Endothelial cell (in vitro differentiated cells): ENCODE data around the gene CCDC106. TPM values are rescaled to one million over a fixed set of nuclear protein-coding genes. Genes with fewer than 3 reads are reported as not detected.

Source experiments
- DNase-seq: peaks from one replicate; pipeline ENCODE4 v3.0.0; 2021; ENCODE audit warnings: low spot score
- H3K27ac Mint-ChIP-seq: one replicate; pipeline ENCODE4 v1.8.0; 2021; ENCODE audit warnings: mixed read lengths, inconsistent platforms; ENCODE audit not compliant: unreplicated experiment
- H3K27me3 Mint-ChIP-seq: one replicate; pipeline ENCODE4 v1.8.0; 2021; ENCODE audit warnings: mild to moderate bottlenecking, moderate library complexity, mixed read lengths, inconsistent platforms; ENCODE audit not compliant: unreplicated experiment
- H3K36me3 Mint-ChIP-seq: one replicate; pipeline ENCODE4 v1.8.0; 2021; ENCODE audit warnings: mild to moderate bottlenecking, low read depth, mixed read lengths, inconsistent platforms; ENCODE audit not compliant: unreplicated experiment
- H3K4me1 Mint-ChIP-seq: one replicate; pipeline ENCODE4 v1.8.0; 2021; ENCODE audit warnings: mild to moderate bottlenecking, mixed read lengths, inconsistent platforms; ENCODE audit not compliant: unreplicated experiment
- H3K4me3 Mint-ChIP-seq: one replicate; pipeline ENCODE4 v1.8.0; 2021; ENCODE audit warnings: mild to moderate bottlenecking, mixed read lengths, inconsistent platforms; ENCODE audit not compliant: unreplicated experiment
- H3K9me3 Mint-ChIP-seq: one replicate; pipeline ENCODE4 v1.8.0; 2021; ENCODE audit warnings: mixed read lengths, inconsistent platforms; ENCODE audit not compliant: unreplicated experiment
- total RNA-seq: library from RNA; stranded (reverse); fragmentation: NEBNext Ultra II Directional; extraction: Animal tissue kit (Norgen Biotek cat#: 25700); gene quantifications from one replicate; pipeline ENCODE4 v1.2.1, GENCODE V29; 2021; ENCODE audit not compliant: unreplicated experiment
- TF ChIP-seq, protein P1 (sequence below): fragments of 200-600 bp; sonication (generic); IDR thresholded peaks from one replicate; pipeline ENCODE4 v1.5.0; 2021; ENCODE audit warnings: antibody characterized with exemption; ENCODE audit not compliant: unreplicated experiment

The CCDC106 gene
- total RNA-seq, 1 donor from 2014 or later, result 20.1 TPM

DNA sequence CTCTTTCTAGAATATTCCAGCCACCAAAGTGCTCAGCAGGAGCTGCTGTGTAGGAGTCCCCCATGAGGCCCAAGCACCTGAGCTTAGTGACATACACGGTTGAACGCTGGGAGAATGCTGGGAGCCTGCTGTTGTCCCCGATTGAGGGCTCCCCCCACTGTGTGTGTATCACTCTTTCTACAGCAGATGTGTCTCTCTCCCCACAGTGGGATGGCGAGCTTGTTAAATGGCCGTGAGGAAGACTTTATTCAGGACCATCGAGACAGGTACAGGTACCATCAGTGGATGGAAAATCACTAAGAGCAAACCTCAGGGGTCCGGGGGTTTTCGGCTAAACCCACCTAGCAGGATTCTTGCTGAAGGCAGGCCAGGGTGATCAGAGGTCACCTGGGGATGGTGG is 49.7 kb downstream of the CCDC106 start:
- TF ChIP-seq, protein P1, sequence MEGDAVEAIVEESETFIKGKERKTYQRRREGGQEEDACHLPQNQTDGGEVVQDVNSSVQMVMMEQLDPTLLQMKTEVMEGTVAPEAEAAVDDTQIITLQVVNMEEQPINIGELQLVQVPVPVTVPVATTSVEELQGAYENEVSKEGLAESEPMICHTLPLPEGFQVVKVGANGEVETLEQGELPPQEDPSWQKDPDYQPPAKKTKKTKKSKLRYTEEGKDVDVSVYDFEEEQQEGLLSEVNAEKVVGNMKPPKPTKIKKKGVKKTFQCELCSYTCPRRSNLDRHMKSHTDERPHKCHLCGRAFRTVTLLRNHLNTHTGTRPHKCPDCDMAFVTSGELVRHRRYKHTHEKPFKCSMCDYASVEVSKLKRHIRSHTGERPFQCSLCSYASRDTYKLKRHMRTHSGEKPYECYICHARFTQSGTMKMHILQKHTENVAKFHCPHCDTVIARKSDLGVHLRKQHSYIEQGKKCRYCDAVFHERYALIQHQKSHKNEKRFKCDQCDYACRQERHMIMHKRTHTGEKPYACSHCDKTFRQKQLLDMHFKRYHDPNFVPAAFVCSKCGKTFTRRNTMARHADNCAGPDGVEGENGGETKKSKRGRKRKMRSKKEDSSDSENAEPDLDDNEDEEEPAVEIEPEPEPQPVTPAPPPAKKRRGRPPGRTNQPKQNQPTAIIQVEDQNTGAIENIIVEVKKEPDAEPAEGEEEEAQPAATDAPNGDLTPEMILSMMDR, result no peak
- Mint-ChIP-seq H3K4me3 (no peak overlapping the region), H3K36me3 (peaks cover 40% of the 10 kb centered on the region), H3K27me3 (peaks cover 12% of the 10 kb centered on the region), H3K9me3 (no peaks in the 10 kb centered on the region), H3K4me1 (no peaks in the 10 kb centered on the region), H3K27ac (no peak overlapping the region)
- no peak for DNase-seq

DNA sequence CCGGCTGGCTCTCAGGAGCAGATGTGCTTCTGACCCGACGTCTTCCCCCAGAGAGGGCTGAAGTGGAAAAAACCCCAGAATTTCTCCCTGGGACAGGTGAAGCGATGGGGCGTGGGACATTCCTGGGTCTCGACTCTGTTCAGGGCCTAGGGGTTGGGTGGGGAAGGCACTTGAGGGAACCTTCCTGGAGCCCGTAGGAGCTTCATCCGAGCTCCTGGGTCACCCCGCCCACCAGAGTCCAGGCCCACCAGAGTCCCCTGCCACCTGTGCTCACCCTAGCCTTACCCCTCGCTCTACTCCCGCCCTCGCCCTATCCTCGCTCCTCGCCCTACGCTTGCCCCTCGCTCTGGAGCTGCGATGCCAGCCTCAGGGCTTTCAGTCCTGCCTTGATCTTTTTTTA is 50.2 kb downstream of the CCDC106 start:
- DNase-seq, result no peak
- Mint-ChIP-seq H3K27ac (peak overlapping the region; percentile 37), H3K36me3 (peaks cover 40% of the 10 kb centered on the region)

DNA sequence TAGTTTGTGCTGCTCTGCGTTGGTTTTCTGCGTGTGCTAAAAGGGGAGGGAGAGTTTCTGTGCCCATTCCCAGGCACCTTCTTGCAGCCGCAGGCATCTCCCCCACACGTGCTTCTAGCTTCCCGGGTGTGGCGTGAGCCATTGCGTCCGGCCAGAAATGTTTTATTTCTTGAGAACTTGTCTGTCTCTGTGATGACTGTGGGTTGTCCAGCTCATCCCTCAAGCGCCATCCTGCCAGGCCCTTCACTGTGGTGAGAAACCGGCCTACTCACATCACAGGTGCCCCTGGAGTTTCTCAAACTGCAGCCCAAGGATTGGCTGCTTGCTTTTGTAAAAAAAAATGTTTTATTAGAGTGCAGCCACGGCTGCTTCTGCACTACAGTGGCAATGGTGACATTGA is 51.2 kb downstream of the CCDC106 start:
- Mint-ChIP-seq H3K36me3 (peaks cover 44% of the 10 kb centered on the region), H3K27ac (no peak overlapping the region), H3K4me3 (peak overlapping the region; percentile 42), H3K27me3 (peaks cover 13% of the 10 kb centered on the region), H3K9me3 (no peaks in the 10 kb centered on the region), H3K4me1 (no peaks in the 10 kb centered on the region)
- DNase-seq, result no peak
- TF ChIP-seq, protein P1, result no peak

More for the DNA sequence above, 50.2 kb downstream of the CCDC106 start:
- TF ChIP-seq, protein P1, result no peak
- Mint-ChIP-seq H3K4me1 (no peaks in the 10 kb centered on the region), H3K4me3 (peak overlapping the region; percentile 80), H3K27me3 (peaks cover 12% of the 10 kb centered on the region), H3K9me3 (no peaks in the 10 kb centered on the region)

DNA sequence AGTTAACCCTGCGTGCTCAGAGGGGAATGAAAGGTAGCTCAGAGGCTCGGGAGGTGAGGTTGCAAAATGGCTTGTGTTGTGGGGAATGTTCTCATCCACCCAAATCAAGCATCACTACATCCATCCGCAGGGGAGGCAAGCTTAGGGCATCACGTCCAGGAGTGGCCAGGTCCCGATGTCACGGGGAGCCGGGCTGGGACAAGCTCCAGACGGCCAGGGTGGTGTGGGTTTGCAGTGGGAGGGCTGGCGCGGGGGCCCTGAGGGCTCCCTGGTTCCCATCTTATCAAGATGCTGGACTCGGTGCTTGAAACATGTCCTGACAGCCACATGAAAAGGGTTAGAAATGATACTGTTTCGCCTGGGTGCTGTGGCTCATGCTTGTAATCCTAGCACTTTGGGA is 52.8 kb downstream of the CCDC106 start:
- Mint-ChIP-seq H3K4me3 (no peak overlapping the region), H3K9me3 (no peaks in the 10 kb centered on the region), H3K27ac (peak overlapping the region; percentile 30), H3K27me3 (peaks cover 20% of the 10 kb centered on the region), H3K4me1 (no peaks in the 10 kb centered on the region), H3K36me3 (peaks cover 55% of the 10 kb centered on the region)
- DNase-seq, result no peak
- TF ChIP-seq, protein P1, result no peak

DNA sequence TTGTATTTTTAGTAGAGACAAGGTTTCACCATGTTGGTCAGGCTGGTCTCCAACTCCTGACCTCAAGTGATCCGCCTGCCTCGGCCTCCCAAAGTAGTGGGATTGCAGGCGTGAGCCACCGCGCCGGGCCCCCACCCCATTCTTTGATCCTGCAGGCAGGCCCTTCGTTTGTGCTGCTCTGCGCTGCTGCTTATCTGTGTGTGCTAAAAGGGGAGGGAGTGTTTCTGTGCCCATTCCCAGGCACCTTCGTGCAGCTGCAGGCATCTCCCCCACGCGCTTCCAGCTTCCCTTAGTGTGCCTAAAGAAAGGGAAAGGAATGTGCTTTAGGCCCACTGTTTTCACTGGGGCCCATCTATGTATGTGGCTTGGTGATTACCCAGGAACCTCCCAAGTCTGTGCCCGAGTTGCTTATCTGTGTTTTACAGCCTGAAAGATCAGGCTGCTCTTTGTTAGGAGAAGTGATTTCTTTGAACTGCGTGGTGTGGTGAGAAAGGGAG is 54.2 kb downstream of the CCDC106 start:
- Mint-ChIP-seq H3K9me3 (no peaks in the 10 kb centered on the region), H3K4me1 (no peaks in the 10 kb centered on the region), H3K27me3 (peaks cover 20% of the 10 kb centered on the region), H3K4me3 (no peak overlapping the region), H3K27ac (no peak overlapping the region), H3K36me3 (peaks cover 53% of the 10 kb centered on the region)
- TF ChIP-seq, protein P1, result no peak
- no peak for DNase-seq

Other genes with a start within 250 kb of the CCDC106 start
- 56.2 TPM for gene UBE2S, start 240.4 kb upstream of the CCDC106 start, total RNA-seq
- not detected for gene SHISA7, start 204.9 kb upstream of the CCDC106 start, total RNA-seq
- gene ISOC2, start 186.6 kb upstream of the CCDC106 start, total RNA-seq, result 20.2 TPM
- gene C19orf85, start 183.5 kb upstream of the CCDC106 start, total RNA-seq, result not detected
- gene ZNF628, start 171.6 kb upstream of the CCDC106 start, total RNA-seq, result 8.7 TPM
- 37.7 TPM for gene NAT14, start 163.0 kb upstream of the CCDC106 start, total RNA-seq
- 0.95 TPM for gene SSC5D, start 159.8 kb upstream of the CCDC106 start, total RNA-seq
- 0.69 TPM for gene SBK2, start 111.1 kb upstream of the CCDC106 start, total RNA-seq
- 3.6 TPM for gene SBK3, start 102.7 kb upstream of the CCDC106 start, total RNA-seq
- 36.4 TPM for gene ZNF579, start 67.4 kb upstream of the CCDC106 start, total RNA-seq
- 21.5 TPM for gene FIZ1, start 48.7 kb upstream of the CCDC106 start, total RNA-seq
- 9.3 TPM for gene ZNF524, start 47.9 kb upstream of the CCDC106 start, total RNA-seq
- gene ZNF865, start 42.6 kb upstream of the CCDC106 start, total RNA-seq, result 14.5 TPM
- gene ZNF784, start 23.6 kb upstream of the CCDC106 start, total RNA-seq, result 6.8 TPM
- 34.0 TPM for gene ZNF580, start 7.2 kb upstream of the CCDC106 start, total RNA-seq
- gene ZNF581, start 4.6 kb upstream of the CCDC106 start, total RNA-seq, result 47.2 TPM
- 219 TPM for gene U2AF2, start 6.8 kb downstream of the CCDC106 start, total RNA-seq
- gene EPN1, start 27.0 kb downstream of the CCDC106 start, total RNA-seq, result 250 TPM
- not detected for gene NLRP9, start 90.2 kb downstream of the CCDC106 start, total RNA-seq
- not detected for gene RFPL4A, start 110.9 kb downstream of the CCDC106 start, total RNA-seq
- not detected for gene RFPL4AL1, start 120.9 kb downstream of the CCDC106 start, total RNA-seq
- gene NLRP11, start 183.8 kb downstream of the CCDC106 start, total RNA-seq, result not detected
- gene NLRP4, start 188.3 kb downstream of the CCDC106 start, total RNA-seq, result not detected